CD8-positive, alpha-beta memory T cell (primary cell): Measurements from ENCODE around the gene IFI27. TPM values are rescaled to one million over a fixed set of nuclear protein-coding genes. Genes with fewer than 3 reads are reported as not detected.
A peak's percentile ranks its signal among the peaks of the same experiment; 100 is the strongest.

Experiments
- CTCF ChIA-PET: fragments of 350-600 bp; sonication (Branson Sonifier 250); formaldehyde crosslinking; loops from one replicate; lab custom pipeline; 2021; ENCODE audit warnings: antibody characterized with exemption; lab: Charles Lee
- POLR2A ChIA-PET: fragments of 350-600 bp; sonication (Branson Sonifier 250); formaldehyde crosslinking; loops from one replicate; lab custom pipeline; 2021; ENCODE audit warnings: antibody characterized with exemption; lab: Charles Lee
- DNase-seq, 5 donors: peaks; one replicate each; pipeline versions ENCODE4 v3.0.0 to v3.0.0-alpha.2; 2020 to 2022; ENCODE audit warnings: mixed read lengths in 1 of 5
- H3K27ac ChIP-seq: one replicate; pipeline ENCODE4 v1.7.0; 2013; ENCODE audit warnings: low read depth, mild to moderate bottlenecking, low read length, moderate library complexity
- H3K27me3 ChIP-seq: 2 replicates; pipeline ENCODE4 v1.7.0; 2013; ENCODE audit warnings: low read length, mild to moderate bottlenecking; ENCODE audit not compliant: insufficient read depth, poor library complexity, severe bottlenecking
- H3K36me3 ChIP-seq: 2 replicates; pipeline ENCODE4 v1.7.0; 2013; ENCODE audit warnings: mild to moderate bottlenecking, low read length, moderate library complexity; ENCODE audit not compliant: insufficient read depth
- H3K4me1 ChIP-seq: 2 replicates; pipeline ENCODE4 v1.7.0; 2013; ENCODE audit warnings: mild to moderate bottlenecking, low read length, moderate library complexity; ENCODE audit not compliant: insufficient read depth
- H3K4me3 ChIP-seq: 2 replicates; pipeline ENCODE4 v1.7.0; 2013; ENCODE audit warnings: mild to moderate bottlenecking, low read length
- H3K9me3 ChIP-seq: 2 replicates; pipeline ENCODE4 v1.7.0; 2013; ENCODE audit warnings: mild to moderate bottlenecking, low read length
- H3K27ac Mint-ChIP-seq, 8 donors: one replicate each; pipeline ENCODE4 v1.8.0; 2020 to 2021; ENCODE audit warnings: mixed read lengths in 8 of 8, mild to moderate bottlenecking in 6 of 8, inconsistent platforms in 3 of 8, moderate library complexity in 3 of 8
- H3K27me3 Mint-ChIP-seq, 2 donors: one replicate each; pipeline ENCODE4 v1.8.0; 2020 to 2021; ENCODE audit warnings: mixed read lengths in 2 of 2, mild to moderate bottlenecking in 1 of 2, moderate library complexity in 1 of 2
- H3K36me3 Mint-ChIP-seq, 3 donors: one replicate each; pipeline ENCODE4 v1.8.0; 2020 to 2021; ENCODE audit warnings: mixed read lengths in 3 of 3, inconsistent platforms in 1 of 3, mild to moderate bottlenecking in 1 of 3
- H3K4me1 Mint-ChIP-seq, 3 donors: one replicate each; pipeline ENCODE4 v1.8.0; 2020 to 2021; ENCODE audit warnings: mixed read lengths in 3 of 3, inconsistent platforms in 1 of 3, mild to moderate bottlenecking in 1 of 3
- H3K4me3 Mint-ChIP-seq, 7 donors: one replicate each; pipeline ENCODE4 v1.8.0; 2020 to 2021; ENCODE audit warnings: mixed read lengths in 7 of 7, mild to moderate bottlenecking in 6 of 7, moderate library complexity in 4 of 7, inconsistent platforms in 2 of 7
- H3K9me3 Mint-ChIP-seq, 5 donors: one replicate each; pipeline ENCODE4 v1.8.0; 2020 to 2022; ENCODE audit warnings: mixed read lengths in 5 of 5, mild to moderate bottlenecking in 3 of 5, moderate library complexity in 2 of 5, inconsistent platforms in 1 of 5
- polyA plus RNA-seq: library from polyadenylated mRNA; unstranded; fragments of 300-500 nt; fragmentation: Illumina TruSeq; gene quantifications from one replicate; pipeline ENCODE4 v1.2.3, GENCODE V29; 2021
- total RNA-seq, 2 experiments: library from RNA; stranded (reverse); gene quantifications; one replicate each; pipeline ENCODE4 v1.2.3, GENCODE V29; 2021

IFI27 gene
- total and polyA plus RNA-seq, 3 experiments from 2014 or later = 1.3 to 5.5 (median 1.3) TPM

- H3K27me3 ChIP-seq = no peaks in the 10 kb centered on the region
- no peak overlapping the region for H3K4me3 ChIP-seq
- H3K27me3 Mint-ChIP-seq = peaks cover 5 to 7% of the 10 kb centered on the region in 2 donors
- no peaks in the 10 kb centered on the region for H3K36me3 ChIP-seq
- POLR2A ChIA-PET = no interaction called here
- CTCF ChIA-PET = interaction anchor here (1.3 to 7.4 kb wide), 3 partner anchors 9 to 189 kb away, joined by 5 to 43 read pairs (median 10); no protein-coding TSS in a partner anchor
- peaks cover 0 to 11% (median 0%) of the 10 kb centered on the region in 3 donors for H3K36me3 Mint-ChIP-seq
- H3K27ac ChIP-seq = no peak overlapping the region
- H3K27ac Mint-ChIP-seq = peak overlapping the region in 2 of 8 donors; percentile 17 to 75
- H3K4me1 ChIP-seq = peaks cover 16% of the 10 kb centered on the region
- H3K9me3 Mint-ChIP-seq = no peaks in the 10 kb centered on the region
- DNase-seq = no peak
- peaks cover 14 to 25% (median 19%) of the 10 kb centered on the region in 3 donors for H3K4me1 Mint-ChIP-seq
- peak overlapping the region in 2 of 7 donors; percentile 5 to 77 for H3K4me3 Mint-ChIP-seq
- H3K9me3 ChIP-seq = no peaks in the 10 kb centered on the region
Observed at GRCh38 chr14:94127330-94127729, 16.8 kb downstream of the IFI27 start.

GRCh38 chr14:94128216-94128839 lies 17.8 kb downstream of the IFI27 start:
- H3K27me3 Mint-ChIP-seq = peaks cover 5 to 7% of the 10 kb centered on the region in 2 donors
- DNase-seq = no peak
- no peaks in the 10 kb centered on the region for H3K9me3 ChIP-seq
- ChIA-PET POLR2A (interaction anchor here (0.9 kb wide), 1 partner anchor 154 kb away, joined by 3 read pairs; no protein-coding TSS in a partner anchor), CTCF (interaction anchor here (1.5 to 7.4 kb wide), 5 partner anchors 8 to 190 kb away, joined by 5 to 43 read pairs (median 10); no protein-coding TSS in a partner anchor)
- peaks cover 0 to 11% (median 0%) of the 10 kb centered on the region in 3 donors for H3K36me3 Mint-ChIP-seq
- H3K36me3 ChIP-seq = no peaks in the 10 kb centered on the region
- no peak overlapping the region for H3K4me3 ChIP-seq
- H3K27ac Mint-ChIP-seq = peak overlapping the region in 7 of 8 donors; percentile 56 to 93 (median 77)
- no peak overlapping the region for H3K27ac ChIP-seq
- H3K4me1 ChIP-seq = peaks cover 16% of the 10 kb centered on the region
- H3K4me3 Mint-ChIP-seq = peak overlapping the region; percentile 83 to 98 (median 87)
- no peaks in the 10 kb centered on the region for H3K9me3 Mint-ChIP-seq
- peaks cover 14 to 25% (median 19%) of the 10 kb centered on the region in 3 donors for H3K4me1 Mint-ChIP-seq
- H3K27me3 ChIP-seq = no peaks in the 10 kb centered on the region

GRCh38 chr14:94129111-94129757 lies 18.7 kb downstream of the IFI27 start, which contains the start of gene IFI27L2:
Gene IFI27L2, minus strand, starts transcription at chr14:94129604. Its CDS starts 40 bp downstream, at chr14:94129564.
- no peaks in the 10 kb centered on the region for H3K9me3 Mint-ChIP-seq
- peak within 1 kb of the TSS; percentile 83 to 98 (median 87) for H3K4me3 Mint-ChIP-seq
- H3K4me1 Mint-ChIP-seq = peaks cover 14 to 25% (median 19%) of the 10 kb centered on the region in 3 donors
- DNase-seq = peak; percentile 45 to 80 (median 66)
- peaks cover 5 to 6% of the 10 kb centered on the region in 2 donors for H3K27me3 Mint-ChIP-seq
- Histone ChIP-seq H3K36me3 (no peaks in the 10 kb centered on the region), H3K4me3 (peak within 1 kb of the TSS; percentile 85), H3K4me1 (peaks cover 16% of the 10 kb centered on the region), H3K9me3 (no peaks in the 10 kb centered on the region), H3K27ac (peak within 1 kb of the TSS; percentile 63), H3K27me3 (no peaks in the 10 kb centered on the region)
- ChIA-PET POLR2A (interaction anchor here (0.6 to 1.1 kb wide), 3 partner anchors 49 to 155 kb away, joined by 3 to 4 read pairs (median 3); no protein-coding TSS in a partner anchor), CTCF (interaction anchor here (1.5 to 7.4 kb wide), 6 partner anchors 7 to 190 kb away, joined by 5 to 43 read pairs (median 15); no protein-coding TSS in a partner anchor)
- H3K36me3 Mint-ChIP-seq = peaks cover 0 to 11% (median 0%) of the 10 kb centered on the region in 3 donors
- H3K27ac Mint-ChIP-seq = peak within 1 kb of the TSS; percentile 55 to 93 (median 74)

GRCh38 chr14:94129758-94130414 lies 19.4 kb downstream of the IFI27 start:
- Mint-ChIP-seq H3K36me3 (peaks cover 0 to 11% (median 0%) of the 10 kb centered on the region in 3 donors), H3K4me3 (peak overlapping the region; percentile 83 to 98 (median 87)), H3K27ac (peak overlapping the region; percentile 55 to 93 (median 74)), H3K4me1 (peaks cover 14 to 25% (median 19%) of the 10 kb centered on the region in 3 donors), H3K9me3 (peaks cover 0 to 2% (median 0%) of the 10 kb centered on the region in 5 donors), H3K27me3 (peaks cover 3 to 5% of the 10 kb centered on the region in 2 donors)
- ChIA-PET CTCF (interaction anchor here (0.9 to 7.4 kb wide), 5 partner anchors 8 to 191 kb away, joined by 3 to 43 read pairs (median 20); no protein-coding TSS in a partner anchor), POLR2A (interaction anchor here (1.1 kb wide), 1 partner anchor 50 kb away, joined by 4 read pairs; no protein-coding TSS in a partner anchor)
- H3K36me3 ChIP-seq = no peaks in the 10 kb centered on the region
- no peaks in the 10 kb centered on the region for H3K9me3 ChIP-seq
- no peak overlapping the region for H3K27ac ChIP-seq
- no peaks in the 10 kb centered on the region for H3K27me3 ChIP-seq
- peak in 3 of 5 donors; percentile 13 to 29 (median 16) for DNase-seq
- H3K4me3 ChIP-seq = peak overlapping the region; percentile 85
- peaks cover 16% of the 10 kb centered on the region for H3K4me1 ChIP-seq

GRCh38 chr14:94132285-94132887 lies 21.9 kb downstream of the IFI27 start:
- Mint-ChIP-seq H3K27me3 (peaks cover 5% of the 10 kb centered on the region in 2 donors), H3K4me1 (peaks cover 14 to 27% (median 19%) of the 10 kb centered on the region in 3 donors), H3K27ac (peak overlapping the region in 1 of 8 donors; percentile 53), H3K9me3 (peaks cover 3 to 8% (median 3%) of the 10 kb centered on the region in 5 donors), H3K36me3 (peaks cover 0 to 5% (median 0%) of the 10 kb centered on the region in 3 donors), H3K4me3 (peak overlapping the region in 1 of 7 donors; percentile 77)
- Histone ChIP-seq H3K36me3 (no peaks in the 10 kb centered on the region), H3K4me1 (peaks cover 16% of the 10 kb centered on the region), H3K4me3 (no peak overlapping the region), H3K9me3 (no peaks in the 10 kb centered on the region), H3K27ac (no peak overlapping the region), H3K27me3 (no peaks in the 10 kb centered on the region)
- CTCF ChIA-PET = interaction anchor here (0.6 to 7.4 kb wide), 26 partner anchors 9 to 417 kb away, joined by 3 to 43 read pairs (median 4); partner anchors contain the start of genes DDX24 and IFI27L1
- peak; percentile 31 to 67 (median 49) for DNase-seq
- POLR2A ChIA-PET = interaction anchor here (1.1 kb wide), 1 partner anchor 51 kb away, joined by 3 read pairs; the partner anchor contains the start of genes DDX24 and IFI27L1

- H3K27me3 ChIP-seq = peaks cover 4% of the 10 kb centered on the region
- H3K36me3 Mint-ChIP-seq = no peaks in the 10 kb centered on the region
- no peak overlapping the region for H3K4me3 ChIP-seq
- H3K27ac Mint-ChIP-seq = no peak overlapping the region
- H3K4me1 Mint-ChIP-seq = peaks cover 0 to 5% (median under 1%) of the 10 kb centered on the region in 3 donors
- H3K36me3 ChIP-seq = no peaks in the 10 kb centered on the region
- peaks cover 5 to 9% of the 10 kb centered on the region in 2 donors for H3K27me3 Mint-ChIP-seq
- ChIA-PET CTCF (interaction anchor here (2.5 to 2.7 kb wide), 2 partner anchors 44 to 107 kb away, joined by 17 to 22 read pairs; no protein-coding TSS in a partner anchor), POLR2A (no interaction called here)
- peaks cover 3 to 8% (median 3%) of the 10 kb centered on the region in 5 donors for H3K9me3 Mint-ChIP-seq
- H3K9me3 ChIP-seq = no peaks in the 10 kb centered on the region
- H3K27ac ChIP-seq = no peak overlapping the region
- H3K4me3 Mint-ChIP-seq = no peak overlapping the region
- peaks cover under 1% of the 10 kb centered on the region for H3K4me1 ChIP-seq
- no peak for DNase-seq
Observed at GRCh38 chr14:94135476-94135875, 24.9 kb downstream of the IFI27 start.
